ENCODE measurements around the gene PGS1. TPM values are rescaled to one million over a fixed set of nuclear protein-coding genes. Genes with fewer than 3 reads are reported as not detected.

PGS1 gene
- total RNA-seq, 1 donor from 2014 or later, result 99.8 TPM

DNA sequence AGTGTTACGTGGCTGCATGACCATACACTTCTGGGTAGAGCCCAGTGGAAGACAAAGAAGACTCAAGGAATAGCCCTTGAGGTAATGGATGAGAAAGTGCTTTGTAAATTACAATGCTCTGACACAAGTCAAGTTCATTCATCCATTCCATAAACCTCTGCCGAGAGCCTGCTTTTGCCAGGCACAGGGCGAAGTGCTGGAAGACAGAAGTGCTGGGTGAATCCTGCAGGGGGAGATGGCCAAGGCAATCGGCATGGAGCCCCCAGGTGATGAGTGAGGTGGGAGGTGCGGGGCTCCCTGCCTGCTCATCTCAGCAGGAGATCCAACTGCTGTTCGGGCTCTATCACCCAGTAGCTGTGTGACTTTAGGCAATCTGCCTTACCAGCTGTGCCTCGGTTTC lies 15.8 kb upstream of the PGS1 start:
- intact Hi-C loops (cut with micrococcal nuclease), result no loop called here

DNA sequence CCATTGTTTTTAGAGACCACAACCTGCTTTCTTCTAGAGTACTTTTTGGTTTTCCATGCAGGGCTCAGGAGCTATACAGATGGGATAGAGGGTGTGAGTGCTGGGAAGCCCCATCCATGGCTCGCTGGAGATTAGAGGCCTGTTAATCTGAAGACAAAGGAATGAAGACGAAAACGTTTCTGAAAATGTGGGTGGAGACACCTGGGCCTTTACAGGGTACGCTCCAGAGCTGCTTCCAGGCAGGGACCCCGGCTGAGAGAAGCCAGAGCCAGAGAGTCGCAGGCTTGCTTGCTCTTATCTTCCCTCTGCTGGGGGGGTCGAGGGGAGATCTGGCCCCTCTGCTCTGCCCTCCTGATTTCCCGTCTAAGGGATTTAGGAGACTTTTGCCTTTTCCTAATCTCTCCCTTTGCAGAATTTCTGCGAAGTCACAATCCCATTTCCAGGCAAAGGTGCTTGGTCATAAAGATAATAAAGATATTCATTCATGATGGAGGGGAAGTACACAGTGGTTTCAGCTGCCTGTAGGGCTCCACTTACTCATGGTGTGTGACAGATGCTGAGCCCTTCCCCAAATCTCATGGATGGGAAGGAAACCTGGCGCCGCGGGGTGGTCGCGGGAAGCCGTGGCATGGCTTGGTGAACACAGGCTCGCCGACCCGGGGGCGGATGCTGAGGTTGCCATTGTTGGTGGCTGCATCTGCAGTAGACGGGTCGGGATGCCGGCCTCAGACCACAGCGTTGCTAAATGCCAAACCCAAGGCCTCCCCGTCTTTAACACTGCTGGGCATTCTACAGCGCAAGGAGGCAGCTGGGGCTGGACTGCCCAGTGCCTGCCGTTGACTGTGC lies 13.8 kb upstream of the PGS1 start:
- intact Hi-C loops (cut with micrococcal nuclease), result no loop called here

DNA sequence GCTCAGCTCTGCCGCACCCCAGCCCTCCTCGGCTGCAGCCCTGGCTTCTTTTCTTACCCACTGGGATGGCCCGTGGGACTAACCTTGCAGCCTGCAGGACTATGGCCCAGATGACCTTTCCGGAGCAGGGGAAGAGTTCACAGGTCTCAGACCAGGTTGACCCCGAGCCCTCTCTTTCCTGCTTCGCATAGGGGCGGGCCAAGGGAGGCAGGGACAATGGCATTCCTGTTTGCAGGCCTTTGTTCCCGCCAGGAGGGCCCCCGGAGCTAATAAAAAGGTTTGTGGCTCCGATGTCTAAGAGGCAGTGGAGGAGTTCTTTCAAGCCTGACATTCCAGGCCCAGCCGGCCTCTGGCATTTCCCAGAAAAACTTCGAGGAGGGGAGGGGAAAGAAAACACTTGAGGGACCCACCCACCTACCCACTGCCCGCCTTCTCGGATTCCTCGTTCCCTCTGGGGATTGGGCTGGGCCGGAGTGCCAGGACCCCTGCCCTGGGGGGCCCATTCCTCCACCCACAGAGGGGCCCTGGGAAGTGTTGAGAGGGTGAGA lies 12.8 kb upstream of the PGS1 start:
- intact Hi-C loops (cut with micrococcal nuclease), result no loop called here

DNA sequence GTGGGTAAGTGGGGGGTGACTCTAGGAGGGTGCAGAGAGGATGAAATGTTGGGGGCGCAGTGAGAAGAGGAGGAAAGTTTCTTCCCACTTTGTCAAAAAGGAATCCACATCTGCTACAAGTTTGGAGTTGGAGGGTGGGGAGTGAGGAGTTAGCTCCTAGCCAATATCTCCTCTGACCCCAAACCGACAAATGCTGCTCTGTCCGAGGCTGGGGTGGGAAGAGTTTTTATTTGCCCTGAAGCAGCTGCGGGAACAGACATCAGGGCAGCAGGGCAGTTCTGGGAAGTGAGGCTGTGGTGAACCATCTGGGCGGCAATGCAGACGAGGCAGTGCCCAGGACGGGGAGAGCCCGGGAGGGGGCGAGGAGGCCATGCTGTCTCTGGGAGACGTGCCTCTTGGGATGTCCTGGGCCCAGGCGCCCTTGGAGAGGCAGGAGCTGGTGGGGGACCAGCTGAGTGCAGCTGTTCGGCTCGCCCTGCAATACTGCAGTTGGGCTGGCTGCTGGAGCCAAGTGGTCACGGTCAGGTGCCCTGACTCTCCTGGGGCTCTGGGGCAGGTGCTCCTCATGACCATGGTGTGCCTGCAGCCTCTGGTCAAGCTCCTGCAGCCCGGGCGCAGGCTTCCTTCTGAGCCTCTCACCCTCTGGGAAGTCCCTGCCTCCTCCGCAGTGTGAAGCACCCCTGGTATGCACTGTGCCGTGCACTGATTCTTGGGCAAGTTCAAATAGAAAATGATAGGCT lies 12.2 kb upstream of the PGS1 start:
- intact Hi-C loops (cut with micrococcal nuclease), result no loop called here

DNA sequence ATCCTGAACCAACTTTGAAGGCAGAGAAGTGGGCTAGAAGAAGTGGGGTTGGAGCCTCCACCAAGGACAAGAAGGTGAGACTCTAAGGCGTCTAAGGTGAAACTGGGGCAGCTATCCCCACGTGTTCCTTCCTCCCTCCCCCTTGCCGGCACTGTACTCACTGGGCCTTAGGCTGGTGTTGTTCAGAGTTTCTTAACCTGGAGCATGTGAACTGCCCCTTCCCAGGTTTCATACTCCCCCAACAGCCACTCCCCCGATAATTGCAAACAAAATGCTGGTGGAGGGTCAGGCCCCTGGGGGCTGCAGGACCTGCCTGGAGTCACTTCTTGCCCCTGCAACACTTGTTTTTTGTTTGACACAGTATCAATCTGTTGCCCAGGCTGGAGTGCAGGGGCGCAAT lies 11.3 kb upstream of the PGS1 start:
- intact Hi-C loops (cut with micrococcal nuclease), result no loop called here

DNA sequence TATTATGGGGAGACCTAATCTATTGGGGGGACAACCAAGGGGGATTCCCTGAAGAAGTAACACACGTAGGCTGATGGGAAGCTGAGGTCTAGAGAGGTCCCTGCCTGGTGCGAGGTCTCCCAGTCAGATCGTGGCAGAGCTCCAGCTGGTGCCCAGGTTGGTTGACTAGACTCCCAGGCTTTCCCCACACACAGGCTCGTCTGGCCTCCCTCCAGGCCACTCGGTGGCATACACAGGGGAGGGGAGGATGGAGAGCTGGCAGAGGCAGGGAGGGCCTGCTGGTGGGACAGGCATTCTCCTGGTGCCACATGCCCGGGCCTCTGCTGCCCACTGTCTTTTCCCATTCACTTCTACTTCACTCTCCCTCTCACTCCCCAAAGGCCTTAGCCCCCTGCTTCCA lies 10.1 kb upstream of the PGS1 start:
- intact Hi-C loops (cut with micrococcal nuclease), result no loop called here

DNA sequence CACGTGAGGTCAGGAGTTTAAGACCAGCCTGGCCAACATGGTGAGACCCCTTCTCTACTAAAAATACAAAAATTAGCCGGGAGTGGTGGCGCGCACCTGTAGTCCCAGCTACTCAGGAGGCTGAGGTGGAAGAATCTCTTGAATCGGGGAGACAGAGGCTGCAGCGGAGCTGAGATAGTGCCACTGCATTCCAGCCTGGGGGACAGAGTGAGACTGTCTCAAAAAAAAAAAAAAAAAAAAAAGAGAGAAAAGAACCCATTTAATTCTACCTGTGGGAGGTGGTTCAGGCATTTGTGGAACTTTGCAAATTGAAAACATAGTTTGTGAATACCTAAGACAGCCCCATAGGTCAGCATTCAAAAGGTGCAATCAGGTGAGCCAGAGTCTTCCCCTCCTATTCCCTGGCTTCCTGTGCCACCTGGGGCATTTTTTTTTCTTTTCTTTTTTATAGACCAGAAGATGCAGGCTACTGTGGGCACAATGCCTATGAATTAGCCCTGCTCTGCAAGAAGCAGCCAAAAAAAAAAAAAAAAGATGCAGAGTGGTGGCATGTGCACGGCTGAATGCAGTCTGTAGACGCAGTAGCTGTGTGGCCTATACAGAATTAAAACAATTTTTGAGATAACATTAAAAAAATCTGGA lies 9.5 kb upstream of the PGS1 start:
- intact Hi-C loops (cut with micrococcal nuclease), result no loop called here

DNA sequence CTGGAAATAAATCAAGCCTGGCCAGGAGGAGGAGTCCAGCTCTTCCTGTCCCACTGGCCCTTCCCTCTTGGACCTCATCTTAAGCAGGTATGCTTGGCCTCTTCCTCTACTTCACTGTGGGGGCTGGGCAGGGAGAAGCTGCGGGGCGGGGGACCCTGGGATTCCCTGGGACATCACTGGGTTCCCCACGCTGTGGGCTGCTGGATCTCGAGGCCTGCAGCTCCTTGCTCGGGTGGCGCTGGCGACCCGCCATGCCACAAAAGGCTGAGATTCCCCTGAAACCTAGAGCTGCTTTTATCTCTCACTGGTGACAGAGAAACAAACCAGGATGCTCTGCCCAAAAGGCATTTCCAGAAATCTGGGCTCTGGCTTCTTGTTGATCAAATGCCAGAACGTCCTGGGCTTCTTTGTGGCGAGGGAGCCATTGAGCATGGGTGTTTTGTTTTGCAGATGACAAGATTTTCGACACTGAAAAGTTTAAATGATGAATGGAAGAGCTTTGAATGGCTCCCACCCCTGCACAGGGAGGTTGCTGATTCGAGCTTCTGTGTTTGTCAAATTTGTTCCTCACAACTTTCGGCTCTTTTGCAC lies 8.6 kb upstream of the PGS1 start:
- intact Hi-C loops (cut with micrococcal nuclease), result no loop called here

DNA sequence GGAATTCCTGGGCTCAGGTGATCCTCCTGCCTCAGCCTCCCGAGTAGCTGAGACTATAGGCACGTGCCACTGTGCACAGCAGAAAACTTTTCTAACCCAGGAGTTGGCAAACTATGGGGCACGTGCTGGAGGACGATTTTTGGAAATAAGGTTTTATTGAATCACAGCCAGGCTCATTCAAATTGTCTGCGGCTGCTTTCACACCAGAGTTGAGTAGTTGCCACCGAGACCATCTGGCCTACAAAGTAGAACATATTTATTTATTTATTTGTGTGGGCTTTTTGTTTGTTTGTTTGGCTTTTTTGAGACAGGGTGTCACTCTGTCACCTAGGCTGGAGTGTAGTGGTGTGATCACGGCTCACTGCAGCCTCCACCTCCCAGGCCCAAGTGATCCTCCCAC lies 7.4 kb upstream of the PGS1 start:
- intact Hi-C loops (cut with micrococcal nuclease), result no loop called here

DNA sequence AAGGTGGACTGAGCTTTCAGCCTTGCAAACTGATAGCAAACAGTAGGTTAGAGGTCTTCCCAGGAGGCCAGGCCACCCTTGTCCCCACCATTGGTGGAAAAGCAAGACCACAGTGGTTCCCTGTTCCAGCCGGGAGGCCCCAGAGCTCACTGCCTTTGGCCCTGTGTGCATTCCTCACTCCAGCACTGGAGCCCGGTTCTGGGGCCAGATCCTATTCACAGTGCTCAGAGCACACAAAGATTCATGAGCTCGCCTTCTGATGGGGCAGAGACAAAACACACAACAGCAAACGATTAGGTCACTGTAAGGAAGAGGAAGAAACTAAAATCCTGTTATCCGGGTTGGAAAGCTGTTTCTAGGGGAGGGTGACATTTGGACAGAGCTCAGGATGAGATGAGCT lies 5.6 kb upstream of the PGS1 start:
- intact Hi-C loops (cut with micrococcal nuclease), result no loop called here

DNA sequence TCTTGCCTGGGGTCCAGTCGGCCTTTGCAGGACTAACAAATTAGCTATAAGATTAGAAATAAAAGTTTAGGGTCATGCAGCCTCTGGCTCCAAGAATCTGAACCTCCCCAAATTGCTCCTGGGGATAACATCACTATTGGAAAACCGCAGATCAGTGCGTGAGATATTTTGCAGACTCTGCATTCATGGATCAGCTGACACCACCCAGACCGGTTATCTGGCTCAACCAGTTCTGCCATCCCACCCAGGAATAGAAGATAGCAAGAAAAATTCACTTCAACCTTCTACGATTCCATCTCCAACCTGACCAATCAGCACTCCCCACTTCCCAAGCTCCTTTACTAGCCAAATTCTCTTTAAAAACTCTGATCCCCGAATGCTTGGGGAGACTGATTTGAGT lies 4.3 kb upstream of the PGS1 start:
- intact Hi-C loops (cut with micrococcal nuclease), result no loop called here

DNA sequence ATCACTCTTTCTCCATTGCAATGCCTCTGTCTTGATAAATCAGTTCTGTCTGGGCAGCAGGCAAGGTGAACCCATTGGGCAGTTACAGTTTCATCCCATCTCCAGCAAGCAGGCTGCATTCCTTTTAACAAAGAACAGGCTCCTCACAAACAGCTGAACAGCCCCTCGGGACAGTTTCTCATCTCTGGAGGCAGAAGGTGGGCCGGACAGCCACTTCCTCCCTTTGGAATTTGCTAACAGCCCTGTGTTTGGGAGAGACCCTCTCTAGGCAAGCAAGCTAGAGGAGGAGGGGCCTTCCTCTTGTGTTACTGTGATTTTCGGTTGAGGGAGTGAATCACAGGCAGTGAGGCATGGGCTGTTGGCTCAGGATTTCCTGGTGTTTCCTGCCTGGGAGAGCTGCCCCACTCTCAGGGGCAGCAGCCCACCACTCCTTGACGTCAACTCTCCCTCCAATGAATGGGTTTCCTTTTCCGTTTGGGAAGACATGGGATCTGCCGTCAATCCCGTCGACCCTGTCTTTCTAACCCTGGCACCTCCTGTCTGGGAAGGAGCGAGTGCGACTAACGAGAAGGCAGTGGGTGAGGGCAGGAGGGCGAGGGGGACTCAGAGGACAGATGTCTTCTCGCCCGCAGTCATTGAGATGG lies 3.7 kb upstream of the PGS1 start:
- intact Hi-C loops (cut with micrococcal nuclease), result no loop called here

DNA sequence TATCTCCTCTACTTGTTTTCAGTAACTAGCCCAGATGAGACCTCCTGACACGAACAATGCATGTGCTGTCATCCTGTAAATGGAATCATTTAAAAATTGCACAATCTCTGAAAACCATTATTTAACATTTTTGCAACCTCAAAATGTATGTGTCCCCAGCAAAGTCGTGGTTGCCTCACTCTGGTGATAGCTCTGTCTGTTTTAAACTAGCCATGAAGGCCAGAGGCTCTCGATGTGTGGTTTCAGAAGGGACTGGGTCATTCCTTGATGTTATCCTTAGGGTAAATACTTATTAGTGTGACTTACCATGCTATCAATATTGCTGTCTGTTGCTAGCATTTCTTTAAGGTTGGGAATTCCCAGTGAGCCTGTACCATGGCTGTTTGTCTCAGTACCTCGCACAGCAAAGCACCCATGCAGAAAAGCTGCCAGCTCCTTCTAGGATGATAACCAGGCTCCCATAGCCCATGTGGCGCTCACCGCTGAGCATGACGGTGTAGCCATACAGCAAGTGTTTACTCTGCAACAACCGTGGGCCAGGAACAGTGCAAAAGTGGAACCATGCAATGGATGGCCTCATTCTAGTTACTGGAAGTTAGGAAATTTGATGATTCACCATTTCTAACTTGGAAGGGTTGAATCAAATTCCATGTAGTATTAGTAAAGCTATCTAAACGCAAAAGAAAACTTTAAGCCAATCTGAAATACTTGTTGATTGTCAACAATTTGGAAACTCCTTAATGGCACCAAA lies 2.9 kb upstream of the PGS1 start:
- intact Hi-C loops (cut with micrococcal nuclease), result no loop called here

DNA sequence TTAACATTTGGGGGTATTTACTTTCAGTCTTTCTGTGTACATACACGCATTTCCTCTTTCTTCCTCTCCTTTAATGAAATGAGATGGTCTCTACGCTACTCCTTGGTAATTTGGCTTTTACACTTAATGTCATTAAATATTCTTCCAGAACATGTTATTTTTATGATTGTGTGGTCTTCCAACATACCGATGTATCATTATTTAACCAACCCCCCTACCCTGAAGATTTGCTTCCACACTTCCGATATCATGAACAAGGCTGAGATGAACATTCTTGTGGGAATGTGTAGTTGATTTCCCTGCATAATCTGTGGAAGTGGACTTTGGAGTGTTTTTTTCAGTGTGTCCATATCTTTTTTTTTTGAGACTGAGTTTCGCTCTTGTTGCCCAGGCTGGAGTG lies 2.3 kb upstream of the PGS1 start:
- intact Hi-C loops (cut with micrococcal nuclease), result no loop called here

DNA sequence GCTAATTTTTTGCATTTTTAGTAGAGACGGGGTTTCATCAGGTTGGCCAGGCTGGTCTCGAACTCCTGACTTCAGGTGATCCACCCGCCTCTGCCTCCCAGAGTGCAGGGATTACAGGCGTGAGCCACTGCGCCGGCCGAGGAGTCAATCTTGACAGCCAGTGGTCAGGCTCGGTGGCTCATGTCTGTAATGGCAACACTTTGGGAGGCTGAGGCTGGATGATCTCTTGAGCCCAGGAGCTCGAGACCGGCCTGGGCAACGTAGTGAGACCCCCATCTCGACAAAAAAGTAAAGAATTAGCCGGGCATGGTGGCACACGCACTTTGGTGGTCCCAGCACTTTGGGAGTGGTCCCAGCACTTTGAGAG lies 608 bp upstream of the PGS1 start:
- intact Hi-C loops (cut with micrococcal nuclease), result loop anchor here (1.0 to 2.0 kb wide), 2 partner anchors 18 to 123 kb away; partner anchors contain the start of gene SOCS3

DNA sequence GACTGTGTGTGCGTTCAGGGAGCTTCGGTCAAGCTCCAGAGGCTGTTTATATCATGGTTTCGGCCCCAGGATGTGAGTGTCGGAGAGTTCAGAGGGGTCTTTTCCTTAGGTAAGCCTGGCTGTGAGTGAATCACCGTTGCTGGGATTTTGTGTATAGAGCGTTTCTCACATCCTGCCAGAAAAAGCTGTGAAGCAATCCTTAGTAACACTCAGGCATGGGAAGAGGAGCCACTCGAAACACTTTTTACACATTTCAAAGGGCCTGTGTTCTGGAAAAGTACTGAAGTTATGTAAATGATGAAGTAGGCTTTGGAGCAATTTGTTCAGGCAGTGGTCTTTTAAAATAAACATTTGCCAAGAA lies 662 bp downstream of the PGS1 start:
- intact Hi-C loops (cut with micrococcal nuclease), result loop anchor here (2.0 kb wide), 1 partner anchor 124 kb away; no protein-coding TSS in a partner anchor

DNA sequence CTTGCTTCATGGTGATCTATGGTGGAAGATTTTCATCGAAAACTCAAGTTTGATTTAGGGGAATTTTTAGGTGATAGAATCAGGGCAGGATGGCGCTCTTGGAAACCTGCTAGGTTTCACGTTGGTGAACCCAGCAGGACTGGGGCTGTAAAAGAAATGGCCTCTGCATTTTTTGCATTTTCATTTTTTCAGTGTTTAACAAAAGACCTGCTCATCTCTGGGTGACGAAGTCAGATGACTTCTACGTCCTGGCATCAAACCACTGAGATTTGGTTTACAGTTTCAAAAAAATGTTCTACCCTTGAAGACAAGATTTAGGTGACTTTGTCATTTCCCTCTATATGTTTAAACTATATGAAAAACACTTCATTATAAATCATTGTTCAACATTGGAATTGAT lies 1.9 kb downstream of the PGS1 start:
- intact Hi-C loops (cut with micrococcal nuclease), result no loop called here

DNA sequence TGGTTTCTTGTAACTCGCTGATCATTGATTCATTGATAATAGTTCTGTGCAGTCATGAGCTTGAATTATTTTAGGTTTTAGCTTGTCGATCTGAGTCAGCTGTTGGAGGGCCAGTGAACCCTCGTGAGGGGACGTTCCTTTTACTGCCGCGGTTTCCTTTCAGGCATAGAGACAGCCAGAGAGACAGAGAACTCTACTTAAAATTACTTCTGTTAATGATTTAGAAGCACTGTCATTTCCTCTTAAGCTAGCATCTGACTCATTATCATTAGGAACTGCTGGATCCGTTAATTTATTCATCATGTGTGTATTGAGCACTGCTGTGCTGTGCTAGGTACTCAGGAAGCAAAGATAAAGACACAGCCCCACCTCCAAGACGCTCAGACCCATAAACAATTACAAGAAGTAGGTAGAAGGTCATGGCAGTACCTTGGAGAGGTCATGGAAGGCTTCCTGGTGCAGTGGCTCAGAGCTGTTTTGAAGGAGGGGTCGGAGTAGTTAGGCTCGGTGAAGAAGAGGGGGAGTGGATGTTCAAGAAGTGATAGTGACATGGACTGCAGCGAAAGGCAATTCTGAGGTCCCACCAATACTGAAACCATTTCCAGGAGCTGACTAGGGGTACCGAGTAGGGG lies 3.3 kb downstream of the PGS1 start:
- intact Hi-C loops (cut with micrococcal nuclease), result no loop called here

DNA sequence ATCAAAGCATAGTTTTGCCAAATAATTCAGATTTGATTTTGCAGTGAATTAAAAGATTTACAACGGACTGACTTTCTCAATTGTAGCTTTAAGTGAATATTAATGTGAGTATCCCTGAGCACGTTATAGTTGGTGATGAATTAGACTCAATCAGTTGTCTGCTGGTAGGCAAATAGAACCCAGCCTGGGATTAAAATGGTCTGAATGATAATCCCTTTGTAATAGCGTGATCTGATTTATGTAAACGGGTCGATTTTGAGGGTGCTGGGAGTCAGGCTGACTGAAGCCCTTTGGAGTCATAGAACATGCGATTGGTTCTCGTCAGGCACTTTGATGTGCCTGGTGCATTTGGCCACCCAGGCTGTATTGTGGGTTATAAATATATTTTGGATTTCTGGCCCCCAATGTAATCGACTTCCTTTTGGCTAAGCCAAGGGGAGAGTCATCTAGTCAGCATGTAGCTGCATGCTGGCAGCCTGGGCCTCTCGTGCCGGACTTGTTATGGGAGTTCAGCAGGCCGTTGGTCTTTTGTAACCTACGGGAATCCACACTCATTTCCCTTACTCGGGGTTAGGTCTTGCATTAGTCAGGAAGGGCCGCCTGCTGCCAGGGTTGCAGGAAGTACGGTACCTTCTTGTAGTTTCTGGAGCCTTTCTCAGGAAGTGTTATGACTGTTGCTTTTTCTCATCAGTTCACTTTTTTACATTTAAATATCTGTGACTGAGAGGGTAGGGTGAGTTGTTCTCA lies 5.4 kb downstream of the PGS1 start:
- intact Hi-C loops (cut with micrococcal nuclease), result no loop called here
